LNCaP clone FGC (cell line): ENCODE measurements around the gene G3BP2.

Source experiments
- DNase-seq: peaks from one replicate; pipeline ENCODE4 v3.0.0-alpha.2; 2011; ENCODE audit warnings: low read depth
- H3K4me3 ChIP-seq: 2 replicates; pipeline ENCODE4 v1.5.1; 2011; ENCODE audit warnings: mild to moderate bottlenecking, low read depth, low read length, control low read depth
- TF ChIP-seq, protein P1 (sequence below): IDR thresholded peaks from 2 replicates; pipeline ENCODE4 v1.5.1; 2012; ENCODE audit warnings: mild to moderate bottlenecking; ENCODE audit not compliant: control insufficient read depth, insufficient read depth; ENCODE audit errors: extremely low read depth

Gene G3BP2

GRCh38 chr4:75598390-75598789 is 74.8 kb downstream of the G3BP2 start:
- TF ChIP-seq, protein P1, sequence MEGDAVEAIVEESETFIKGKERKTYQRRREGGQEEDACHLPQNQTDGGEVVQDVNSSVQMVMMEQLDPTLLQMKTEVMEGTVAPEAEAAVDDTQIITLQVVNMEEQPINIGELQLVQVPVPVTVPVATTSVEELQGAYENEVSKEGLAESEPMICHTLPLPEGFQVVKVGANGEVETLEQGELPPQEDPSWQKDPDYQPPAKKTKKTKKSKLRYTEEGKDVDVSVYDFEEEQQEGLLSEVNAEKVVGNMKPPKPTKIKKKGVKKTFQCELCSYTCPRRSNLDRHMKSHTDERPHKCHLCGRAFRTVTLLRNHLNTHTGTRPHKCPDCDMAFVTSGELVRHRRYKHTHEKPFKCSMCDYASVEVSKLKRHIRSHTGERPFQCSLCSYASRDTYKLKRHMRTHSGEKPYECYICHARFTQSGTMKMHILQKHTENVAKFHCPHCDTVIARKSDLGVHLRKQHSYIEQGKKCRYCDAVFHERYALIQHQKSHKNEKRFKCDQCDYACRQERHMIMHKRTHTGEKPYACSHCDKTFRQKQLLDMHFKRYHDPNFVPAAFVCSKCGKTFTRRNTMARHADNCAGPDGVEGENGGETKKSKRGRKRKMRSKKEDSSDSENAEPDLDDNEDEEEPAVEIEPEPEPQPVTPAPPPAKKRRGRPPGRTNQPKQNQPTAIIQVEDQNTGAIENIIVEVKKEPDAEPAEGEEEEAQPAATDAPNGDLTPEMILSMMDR, result no peak
- no peak for DNase-seq
- H3K4me3 ChIP-seq, result no peak overlapping the region

- TF ChIP-seq, protein P1, result no peak
- H3K4me3 ChIP-seq, result no peak overlapping the region
- no peak for DNase-seq
These were observed 77.2 kb downstream of the G3BP2 start for GRCh38 chr4:75596061-75596460.

GRCh38 chr4:75593393-75593792 is 79.8 kb downstream of the G3BP2 start:
- TF ChIP-seq, protein P1, result no peak
- DNase-seq, result no peak
- H3K4me3 ChIP-seq, result no peak overlapping the region
